GM23338 (cell line): Measurements from ENCODE around the gene FARS2. TPM values are rescaled to one million over a fixed set of nuclear protein-coding genes. Genes with fewer than 3 reads are reported as not detected.

Experiments used
- ATAC-seq: fragments of 200-7000 bp; cut with Tn5 transposase; 3 replicates; pipeline ENCODE4 v1.9.1; 2020
- DNase-seq: peaks from one replicate; pipeline ENCODE4 v3.0.0-alpha.2; 2015; ENCODE audit warnings: low spot score
- H2AFZ ChIP-seq: fragments of 200-600 bp; sonication (generic); 2 replicates; pipeline ENCODE4 v1.8.0; 2016; ENCODE audit warnings: antibody characterized with exemption, mild to moderate bottlenecking, moderate library complexity
- H3F3A ChIP-seq: fragments of 200-600 bp; sonication (generic); replicated peaks from 2 replicates; pipeline ENCODE4 v1.8.0; 2017; ENCODE audit warnings: antibody characterized with exemption, mixed run types, low read depth
- H3K27ac ChIP-seq: fragments of 200-600 bp; sonication (generic); 2 replicates; pipeline ENCODE4 v1.6.1; 2016; ENCODE audit warnings: low read depth
- H3K27me3 ChIP-seq: fragments of 200-600 bp; sonication (generic); 2 replicates; pipeline ENCODE4 v1.8.0; 2016; ENCODE audit warnings: mild to moderate bottlenecking, mixed run types, moderate library complexity; ENCODE audit not compliant: insufficient read depth
- H3K36me3 ChIP-seq: fragments of 200-600 bp; sonication (generic); 2 replicates; pipeline ENCODE4 v1.8.0; 2016; ENCODE audit warnings: mild to moderate bottlenecking; ENCODE audit not compliant: insufficient read depth
- H3K4me1 ChIP-seq: fragments of 200-600 bp; sonication (generic); 2 replicates; pipeline ENCODE4 v1.8.0; 2016; ENCODE audit warnings: mild to moderate bottlenecking, moderate library complexity; ENCODE audit not compliant: insufficient read depth
- H3K4me2 ChIP-seq: fragments of 200-600 bp; sonication (generic); 2 replicates; pipeline ENCODE4 v1.7.1; 2017; ENCODE audit warnings: mixed run types
- H3K4me3 ChIP-seq: fragments of 200-600 bp; sonication (generic); 2 replicates; pipeline ENCODE4 v1.6.1; 2016; ENCODE audit warnings: mixed run types
- H3K79me2 ChIP-seq: fragments of 200-600 bp; sonication (generic); replicated peaks from 2 replicates; pipeline ENCODE4 v1.8.0; 2017; ENCODE audit warnings: mild to moderate bottlenecking; ENCODE audit not compliant: insufficient read depth
- H3K9me2 ChIP-seq: fragments of 200-600 bp; sonication (generic); 2 replicates; pipeline ENCODE4 v1.8.0; 2017; ENCODE audit not compliant: insufficient read depth
- H4K20me1 ChIP-seq: fragments of 200-600 bp; sonication (generic); replicated peaks from 2 replicates; pipeline ENCODE4 v1.8.0; 2017; ENCODE audit warnings: mild to moderate bottlenecking; ENCODE audit not compliant: insufficient read depth
- H3K27ac Mint-ChIP-seq: 2 replicates; pipeline ENCODE4 v1.8.0; 2020; ENCODE audit warnings: inconsistent platforms, mild to moderate bottlenecking, moderate library complexity, mixed read lengths
- H3K27me3 Mint-ChIP-seq: 3 replicates; pipeline ENCODE4 v1.8.0; 2022; ENCODE audit warnings: low read depth, mild to moderate bottlenecking, moderate library complexity, mixed read lengths, inconsistent platforms; ENCODE audit not compliant: insufficient read depth, poor library complexity
- H3K36me3 Mint-ChIP-seq: 3 replicates; pipeline ENCODE4 v1.8.0; 2021; ENCODE audit warnings: low read depth, mild to moderate bottlenecking, inconsistent platforms, moderate library complexity, mixed read lengths
- H3K4me1 Mint-ChIP-seq: 3 replicates; pipeline ENCODE4 v1.8.0; 2020; ENCODE audit warnings: mild to moderate bottlenecking, inconsistent platforms, mixed read lengths
- H3K4me3 Mint-ChIP-seq: 3 replicates; pipeline ENCODE4 v1.8.0; 2021; ENCODE audit warnings: moderate library complexity, mild to moderate bottlenecking, inconsistent platforms, mixed read lengths
- H3K9me3 Mint-ChIP-seq: 3 replicates; pipeline ENCODE4 v1.8.0; 2020; ENCODE audit warnings: moderate library complexity, mild to moderate bottlenecking, inconsistent platforms, mixed read lengths
- CREB1 ChIP-seq: fragments of 250-450 bp; sonication (Bioruptor Pico); IDR thresholded peaks from 2 replicates; pipeline ENCODE4 v1.5.0; 2020; ENCODE audit warnings: low read depth, mild to moderate bottlenecking, moderate library complexity
- CTCF ChIP-seq, 2 experiments: fragments of 200-600 bp in 1 of 2; sonication (generic) in 1 of 2; conservative IDR thresholded peaks; 2 replicates each; pipeline versions ENCODE4 v1.5.1 to v1.6.1; 2016 to 2017; ENCODE audit warnings: antibody characterized with exemption in 2 of 2, low read depth in 2 of 2, mild to moderate bottlenecking in 2 of 2, moderate library complexity in 1 of 2
- ETS1 ChIP-seq: IDR thresholded peaks from 2 replicates; pipeline ENCODE4 v1.6.1; 2016; ENCODE audit warnings: antibody characterized with exemption
- EZH2 ChIP-seq: fragments of 200-600 bp; sonication (generic); IDR thresholded peaks from one replicate; pipeline ENCODE4 v1.8.0; 2017; ENCODE audit warnings: antibody characterized with exemption, mild to moderate bottlenecking, low read depth; ENCODE audit not compliant: unreplicated experiment
- JUNB ChIP-seq: IDR thresholded peaks from one replicate; pipeline ENCODE4 v1.6.1; 2016; ENCODE audit warnings: antibody characterized with exemption; ENCODE audit not compliant: unreplicated experiment
- NANOG ChIP-seq: IDR thresholded peaks from 2 replicates; pipeline ENCODE4 v1.6.1; 2016; ENCODE audit warnings: antibody characterized with exemption, borderline replicate concordance
- POLR2AphosphoS5 ChIP-seq: IDR thresholded peaks from 2 replicates; pipeline ENCODE4 v1.6.1; 2016; ENCODE audit warnings: antibody characterized with exemption, low read depth
- REST ChIP-seq: IDR thresholded peaks from one replicate; pipeline ENCODE4 v1.6.1; 2018; ENCODE audit warnings: antibody characterized with exemption; ENCODE audit not compliant: unreplicated experiment
- STAT1 ChIP-seq: IDR thresholded peaks from one replicate; pipeline ENCODE4 v1.6.1; 2016; ENCODE audit warnings: antibody characterized with exemption; ENCODE audit not compliant: unreplicated experiment
- ZNF114 ChIP-seq: fragments of 250-450 bp; sonication (Bioruptor Pico); IDR thresholded peaks from 2 replicates; pipeline ENCODE4 v1.5.0; 2020; ENCODE audit warnings: mild to moderate bottlenecking, moderate library complexity
- ZNF331 ChIP-seq: fragments of 250-450 bp; sonication (Bioruptor Pico); IDR thresholded peaks from 2 replicates; pipeline ENCODE4 v1.5.0; 2020; ENCODE audit warnings: low read depth, mild to moderate bottlenecking, moderate library complexity
- polyA plus RNA-seq: library from polyadenylated mRNA; unstranded; fragments of >200 nt; fragmentation: Nextera tagmentation; extraction: Ambion mirVana; gene quantifications from 2 replicates; pipeline ENCODE4 v1.2.1, GENCODE V29; 2016
- total RNA-seq: library from RNA; depleted of rRNA; stranded (reverse); fragments of >200 nt; shearing (Covaris generic); gene quantifications from 2 replicates; pipeline ENCODE4 v1.2.3, GENCODE V29; 2014

FARS2 gene
- total and polyA plus RNA-seq, 2 experiments from 2014 or later: 7.6 to 19.0 TPM

GRCh38 chr6:5325173-5325572 lies 63.9 kb downstream of the FARS2 start:
- no peak for ATAC-seq
- H3K27ac Mint-ChIP-seq: no peak overlapping the region
- TF ChIP-seq JUNB: no peak
- TF ChIP-seq CTCF (conservative IDR thresholded peaks at IDR 0.05; ENCODE audit: low read depth in 2 of 2): peak in 1 of 2 experiments; percentile 17; a peak in 1 of 4 replicates

GRCh38 chr6:5326022-5326641 lies 64.8 kb downstream of the FARS2 start:
- ATAC-seq (no peak), DNase-seq (no peak)
- Histone ChIP-seq H3K79me2 (peaks cover 4% of the 10 kb centered on the region; the same call in 1 of the 2 replicates), H3K4me3 (no peak overlapping the region), H4K20me1 (no peaks in the 10 kb centered on the region), H3K27me3 (no peaks in the 10 kb centered on the region), H3K27ac (no peak overlapping the region), H3K4me2 (no peak overlapping the region), H2AFZ (no peak overlapping the region), H3K9me2 (no peaks in the 10 kb centered on the region), H3K36me3 (peaks cover 15% of the 10 kb centered on the region), H3K4me1 (no peaks in the 10 kb centered on the region), H3F3A (no peaks in the 10 kb centered on the region)
- peaks cover 2% of the 10 kb centered on the region for H3K27me3 Mint-ChIP-seq
- peaks cover 35% of the 10 kb centered on the region for H3K9me3 Mint-ChIP-seq
- H3K27ac Mint-ChIP-seq: no peak overlapping the region
- peaks cover 56% of the 10 kb centered on the region for H3K36me3 Mint-ChIP-seq
- no peak overlapping the region for H3K4me3 Mint-ChIP-seq
- H3K4me1 Mint-ChIP-seq: peaks cover 1% of the 10 kb centered on the region; the same call in 2 of the 3 replicates
- TF ChIP-seq REST (no peak), CREB1 (CRISPR knock-in tag) (no peak), ZNF114 (CRISPR knock-in tag) (no peak), POLR2AphosphoS5 (no peak), CTCF (conservative IDR thresholded peaks at IDR 0.05; ENCODE audit: low read depth in 2 of 2) (no peak), STAT1 (no peak), EZH2 (no peak), ZNF331 (no peak), ETS1 (no peak), NANOG (no peak), JUNB (no peak)

More at GRCh38 chr6:5325173-5325572, 63.9 kb downstream of the FARS2 start:
- H3K4me2 ChIP-seq: no peak overlapping the region
- no peaks in the 10 kb centered on the region for H3K9me2 ChIP-seq
- no peak overlapping the region for H2AFZ ChIP-seq
- no peaks in the 10 kb centered on the region for H4K20me1 ChIP-seq
- peaks cover 2% of the 10 kb centered on the region for H3K27me3 Mint-ChIP-seq
- no peak overlapping the region for H3K27ac ChIP-seq
- no peak overlapping the region for H3K4me3 ChIP-seq
- DNase-seq: no peak
- H3K27me3 ChIP-seq: no peaks in the 10 kb centered on the region
- H3K36me3 ChIP-seq: peaks cover 15% of the 10 kb centered on the region
- H3K4me1 Mint-ChIP-seq: no peaks in the 10 kb centered on the region
- peaks cover 4% of the 10 kb centered on the region; the same call in 1 of the 2 replicates for H3K79me2 ChIP-seq
- peaks cover 57% of the 10 kb centered on the region for H3K36me3 Mint-ChIP-seq
- no peaks in the 10 kb centered on the region for H3K4me1 ChIP-seq
- H3K9me3 Mint-ChIP-seq: peaks cover 37% of the 10 kb centered on the region
- no peaks in the 10 kb centered on the region for H3F3A ChIP-seq
- no peak overlapping the region for H3K4me3 Mint-ChIP-seq
